ENCODE measurements around the gene KIAA1191. TPM values are rescaled to one million over a fixed set of nuclear protein-coding genes. Genes with fewer than 3 reads are reported as not detected.

Gene KIAA1191
- total RNA-seq, 1 donor, result 61.9 TPM

DNA sequence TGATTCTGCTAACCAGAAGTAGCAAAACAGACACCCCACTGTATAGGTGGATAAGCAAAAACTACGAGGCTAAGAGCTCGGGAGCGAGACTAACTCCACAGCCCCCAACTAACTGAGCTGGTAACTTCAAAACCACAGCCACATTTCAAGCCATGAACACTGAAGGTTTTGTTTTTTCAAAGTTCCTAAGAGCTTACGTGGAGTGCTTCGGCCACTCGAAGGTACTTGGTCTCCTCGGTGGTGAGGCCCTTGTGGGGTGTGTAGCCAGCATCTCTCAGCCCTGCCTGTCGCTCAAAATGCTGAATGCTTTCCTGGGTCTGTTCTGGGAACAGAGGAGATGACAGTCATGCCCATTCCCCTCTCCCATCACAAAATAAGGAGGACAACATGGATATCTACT lies 11.1 kb downstream of the KIAA1191 start:
- Histone ChIP-seq H3K27ac (ENCODE audit: low read depth, low read length) (no peak overlapping the region), H3K9me3 (ENCODE audit: low read depth, low read length) (no peaks in the 10 kb centered on the region), H2AFZ (ENCODE audit: low read length) (no peak overlapping the region), H3K4me2 (ENCODE audit: insufficient read depth, low read length) (no peak overlapping the region), H3K36me3 (ENCODE audit: insufficient read depth, low read length) (peaks cover 80% of the 10 kb centered on the region), H3K4me1 (ENCODE audit: insufficient read depth, low read length) (no peaks in the 10 kb centered on the region), H3K27me3 (ENCODE audit: insufficient read depth, low read length) (no peaks in the 10 kb centered on the region), H3K4me3 (ENCODE audit: insufficient read depth, low read length) (no peak overlapping the region), H3K79me2 (ENCODE audit: insufficient read depth, low read length) (peaks cover 44% of the 10 kb centered on the region), H4K20me1 (ENCODE audit: insufficient read depth, low read length) (peaks cover 25% of the 10 kb centered on the region)
- TF ChIP-seq, protein P1, sequence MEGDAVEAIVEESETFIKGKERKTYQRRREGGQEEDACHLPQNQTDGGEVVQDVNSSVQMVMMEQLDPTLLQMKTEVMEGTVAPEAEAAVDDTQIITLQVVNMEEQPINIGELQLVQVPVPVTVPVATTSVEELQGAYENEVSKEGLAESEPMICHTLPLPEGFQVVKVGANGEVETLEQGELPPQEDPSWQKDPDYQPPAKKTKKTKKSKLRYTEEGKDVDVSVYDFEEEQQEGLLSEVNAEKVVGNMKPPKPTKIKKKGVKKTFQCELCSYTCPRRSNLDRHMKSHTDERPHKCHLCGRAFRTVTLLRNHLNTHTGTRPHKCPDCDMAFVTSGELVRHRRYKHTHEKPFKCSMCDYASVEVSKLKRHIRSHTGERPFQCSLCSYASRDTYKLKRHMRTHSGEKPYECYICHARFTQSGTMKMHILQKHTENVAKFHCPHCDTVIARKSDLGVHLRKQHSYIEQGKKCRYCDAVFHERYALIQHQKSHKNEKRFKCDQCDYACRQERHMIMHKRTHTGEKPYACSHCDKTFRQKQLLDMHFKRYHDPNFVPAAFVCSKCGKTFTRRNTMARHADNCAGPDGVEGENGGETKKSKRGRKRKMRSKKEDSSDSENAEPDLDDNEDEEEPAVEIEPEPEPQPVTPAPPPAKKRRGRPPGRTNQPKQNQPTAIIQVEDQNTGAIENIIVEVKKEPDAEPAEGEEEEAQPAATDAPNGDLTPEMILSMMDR (IDR thresholded peaks at IDR 0.05; ENCODE audit: extremely low read depth, low read depth, low read length), result no peak
- DNase-seq (ENCODE audit: insufficient read length, low spot score, missing footprints), result no peak

DNA sequence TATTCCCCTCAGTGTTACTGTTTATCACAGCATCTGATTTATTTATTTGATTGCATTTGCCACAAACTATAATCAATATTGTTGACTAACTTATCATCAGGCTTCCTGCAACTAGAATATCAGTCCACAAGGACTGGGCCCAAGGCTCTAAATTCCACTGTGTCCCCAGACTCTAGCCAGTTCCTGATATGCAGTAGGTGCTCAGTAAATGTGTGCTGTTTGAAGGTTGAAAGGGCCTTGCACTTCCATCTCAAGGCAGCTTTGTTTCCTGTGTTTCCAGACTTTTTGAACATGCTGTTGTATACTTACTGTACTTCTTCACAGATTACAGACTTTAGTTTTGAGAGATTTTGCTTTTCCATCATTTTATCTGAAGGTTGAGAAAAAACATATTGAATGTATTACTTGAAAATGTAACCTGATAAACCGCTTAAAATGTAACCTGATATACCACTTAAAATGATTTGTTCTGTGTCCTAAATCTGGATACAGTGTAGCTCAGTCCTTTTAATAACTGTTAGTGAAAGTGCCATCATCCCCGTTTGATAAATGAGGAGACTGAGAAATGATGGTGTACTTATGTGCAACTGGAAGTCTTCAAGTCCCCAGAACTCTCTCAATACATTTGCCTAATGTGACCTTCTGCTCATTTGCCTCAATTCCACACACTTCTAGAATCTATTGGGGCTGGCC lies 18.7 kb downstream of the KIAA1191 start:
- H3K4me1 ChIP-seq (ENCODE audit: insufficient read depth, low read length), result no peaks in the 10 kb centered on the region
- no peak overlapping the region for H3K4me3 ChIP-seq (ENCODE audit: insufficient read depth, low read length)
- H3K36me3 ChIP-seq (ENCODE audit: insufficient read depth, low read length), result peaks cover 33% of the 10 kb centered on the region
- DNase-seq (ENCODE audit: insufficient read length, low spot score, missing footprints), result no peak
- H3K79me2 ChIP-seq (ENCODE audit: insufficient read depth, low read length), result no peaks in the 10 kb centered on the region
- H2AFZ ChIP-seq (ENCODE audit: low read length), result no peak overlapping the region
- H3K4me2 ChIP-seq (ENCODE audit: insufficient read depth, low read length), result no peak overlapping the region
- no peaks in the 10 kb centered on the region for H3K27me3 ChIP-seq (ENCODE audit: insufficient read depth, low read length)
- no peaks in the 10 kb centered on the region for H3K9me3 ChIP-seq (ENCODE audit: low read depth, low read length)
- no peak overlapping the region for H3K27ac ChIP-seq (ENCODE audit: low read depth, low read length)
- TF ChIP-seq, protein P1 (IDR thresholded peaks at IDR 0.05; ENCODE audit: extremely low read depth, low read depth, low read length), result no peak
- H4K20me1 ChIP-seq (ENCODE audit: insufficient read depth, low read length), result no peaks in the 10 kb centered on the region

DNA sequence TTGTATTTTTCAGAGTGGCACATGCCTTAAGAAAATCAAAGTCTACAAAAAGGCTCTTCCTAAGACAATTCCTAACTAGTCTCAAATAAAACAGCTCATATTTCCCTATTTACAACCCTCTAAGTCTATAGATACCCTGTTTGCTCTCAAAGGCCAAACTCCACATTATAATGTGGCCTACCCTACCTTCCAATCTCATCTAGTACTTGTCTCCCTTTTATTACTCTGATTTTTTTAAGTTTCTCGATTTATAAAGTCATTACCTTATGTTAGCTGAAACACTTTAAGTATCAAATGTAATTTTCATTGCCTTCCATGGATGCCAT lies 19.4 kb downstream of the KIAA1191 start:
- no peak for DNase-seq (ENCODE audit: insufficient read length, low spot score, missing footprints)
- Histone ChIP-seq H3K4me2 (ENCODE audit: insufficient read depth, low read length) (no peak overlapping the region), H3K36me3 (ENCODE audit: insufficient read depth, low read length) (peaks cover 27% of the 10 kb centered on the region), H3K4me3 (ENCODE audit: insufficient read depth, low read length) (no peak overlapping the region), H3K79me2 (ENCODE audit: insufficient read depth, low read length) (no peaks in the 10 kb centered on the region), H4K20me1 (ENCODE audit: insufficient read depth, low read length) (no peaks in the 10 kb centered on the region), H3K27me3 (ENCODE audit: insufficient read depth, low read length) (no peaks in the 10 kb centered on the region), H3K9me3 (ENCODE audit: low read depth, low read length) (no peaks in the 10 kb centered on the region), H2AFZ (ENCODE audit: low read length) (no peak overlapping the region), H3K27ac (ENCODE audit: low read depth, low read length) (no peak overlapping the region), H3K4me1 (ENCODE audit: insufficient read depth, low read length) (no peaks in the 10 kb centered on the region)
- TF ChIP-seq, protein P1 (IDR thresholded peaks at IDR 0.05; ENCODE audit: extremely low read depth, low read depth, low read length), result no peak

DNA sequence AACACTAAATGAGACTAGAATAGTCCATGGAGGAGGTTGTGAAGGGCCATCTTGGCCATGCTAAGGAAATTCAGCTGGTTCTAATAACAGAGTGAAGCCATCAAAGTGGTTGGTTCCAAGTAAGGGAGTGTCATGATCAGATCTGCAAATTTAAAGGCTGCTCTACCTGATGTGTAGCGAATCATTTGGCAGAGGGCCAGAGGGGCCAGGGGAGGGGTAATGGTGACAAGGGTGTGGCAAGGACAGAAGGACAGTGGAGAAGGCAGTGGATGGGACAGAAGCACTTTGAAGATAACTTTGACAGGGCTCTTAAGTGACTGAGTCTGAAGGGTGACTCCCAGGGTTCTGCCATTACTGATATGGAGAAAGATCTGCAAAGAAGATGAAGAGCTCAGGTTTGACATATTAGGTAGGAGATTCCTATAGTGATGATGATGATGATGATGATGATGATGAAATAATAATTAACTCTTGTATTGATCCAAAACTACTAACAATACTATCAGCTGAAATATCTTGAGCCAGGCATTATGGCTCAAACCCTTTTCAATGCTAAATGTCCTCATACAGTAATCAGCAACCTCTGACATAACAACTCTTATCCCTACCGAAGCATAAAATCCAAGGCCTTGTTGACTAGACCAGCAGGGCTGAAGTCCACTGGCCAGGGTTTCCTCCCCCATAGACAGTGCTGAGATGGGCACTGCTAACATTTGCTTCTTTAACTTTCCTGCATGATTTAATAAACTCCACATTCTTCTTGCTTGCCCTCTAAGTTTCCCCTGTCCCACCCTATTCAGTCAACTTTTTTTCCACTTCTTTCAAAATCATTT lies 20.0 kb downstream of the KIAA1191 start:
- Histone ChIP-seq H3K4me3 (ENCODE audit: insufficient read depth, low read length) (no peak overlapping the region), H3K79me2 (ENCODE audit: insufficient read depth, low read length) (no peaks in the 10 kb centered on the region), H4K20me1 (ENCODE audit: insufficient read depth, low read length) (no peaks in the 10 kb centered on the region), H3K4me1 (ENCODE audit: insufficient read depth, low read length) (no peaks in the 10 kb centered on the region), H3K27ac (ENCODE audit: low read depth, low read length) (no peak overlapping the region), H3K27me3 (ENCODE audit: insufficient read depth, low read length) (no peaks in the 10 kb centered on the region), H3K4me2 (ENCODE audit: insufficient read depth, low read length) (no peak overlapping the region), H3K36me3 (ENCODE audit: insufficient read depth, low read length) (peaks cover 21% of the 10 kb centered on the region), H2AFZ (ENCODE audit: low read length) (no peak overlapping the region), H3K9me3 (ENCODE audit: low read depth, low read length) (no peaks in the 10 kb centered on the region)
- DNase-seq (ENCODE audit: insufficient read length, low spot score, missing footprints), result no peak
- TF ChIP-seq, protein P1 (IDR thresholded peaks at IDR 0.05; ENCODE audit: extremely low read depth, low read depth, low read length), result no peak
